GM23248 (cell line): ENCODE results near the gene SOX18.

ENCODE experiments used
- EZH2 ChIP-seq: fragments of 200-600 bp; sonication (generic); IDR thresholded peaks from 2 replicates; pipeline ENCODE4 v1.6.1; 2018; ENCODE audit warnings: antibody characterized with exemption, mild to moderate bottlenecking; ENCODE audit not compliant: insufficient read depth, poor library complexity, severe bottlenecking
- EZH2phosphoT487 ChIP-seq: fragments of 200-600 bp; sonication (generic); IDR thresholded peaks from 2 replicates; pipeline ENCODE4 v1.6.1; 2018; ENCODE audit warnings: antibody characterized with exemption, moderate library complexity, mild to moderate bottlenecking, low read depth; ENCODE audit not compliant: insufficient read depth

DNA sequence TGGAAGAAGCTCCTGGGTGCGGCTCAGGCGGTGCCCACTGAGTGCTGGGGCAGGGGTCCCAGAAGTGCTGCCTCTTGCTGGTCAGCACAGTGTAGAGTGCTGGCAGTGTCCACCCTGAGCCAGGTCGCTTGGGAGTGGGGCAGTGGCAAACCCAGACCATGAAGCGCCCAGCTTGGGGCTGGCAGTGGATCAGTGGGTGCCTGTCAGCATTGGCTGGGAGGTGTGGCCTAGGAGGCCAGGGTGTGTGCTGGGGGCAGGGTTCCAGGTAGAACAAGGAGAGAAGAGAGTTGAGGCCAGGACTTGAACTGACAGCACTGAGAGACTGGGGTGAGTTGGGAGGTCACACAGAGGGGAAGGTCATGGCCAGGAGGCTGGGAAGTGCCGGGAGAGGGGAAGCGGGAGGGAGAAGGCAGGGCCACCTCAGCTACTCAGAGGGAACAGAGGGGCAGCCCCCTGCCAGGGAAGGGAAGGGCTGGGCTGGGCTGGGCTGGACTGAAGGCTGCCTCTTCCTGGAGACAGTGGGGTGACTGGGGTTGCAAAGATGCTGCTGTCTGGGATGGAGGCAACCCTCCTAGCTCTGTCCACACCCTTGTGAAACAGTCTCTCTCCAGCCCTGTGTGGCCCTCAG, 17.7 kb upstream of the SOX18 start:
- TF ChIP-seq EZH2 (no peak), EZH2phosphoT487 (no peak)
